K562 (cell line): Measurements from ENCODE around the gene PPP1R10. TPM values are rescaled to one million over a fixed set of nuclear protein-coding genes. Genes with fewer than 3 reads are reported as not detected.

Source experiments
- ARNT ChIP-seq, 2 experiments: fragments of 450-650 bp; IDR thresholded peaks; 2 replicates each; pipeline ENCODE4 v1.6.1; 2016; ENCODE audit warnings: mild to moderate bottlenecking in 1 of 2
- ASH1L ChIP-seq: fragments of 450-650 bp; IDR thresholded peaks from 2 replicates; pipeline ENCODE4 v1.6.1; 2018; ENCODE audit warnings: borderline replicate concordance, mild to moderate bottlenecking, low read depth; ENCODE audit not compliant: partially characterized antibody
- ELF1 ChIP-seq: fragments of 200-800 bp; sonication (Bioruptor generic); IDR thresholded peaks from 2 replicates; pipeline ENCODE4 v1.6.1; 2016; ENCODE audit warnings: missing genetic modification characterization, missing compliant biosample characterization
- ERF ChIP-seq: fragments of 450-650 bp; formaldehyde crosslinking; IDR thresholded peaks from 2 replicates; pipeline ENCODE4 v1.4.0; 2020; ENCODE audit warnings: mild to moderate bottlenecking, mixed read lengths
- KDM1A ChIP-seq, 2 experiments: fragments of 450-650 bp; IDR thresholded peaks; 2 replicates each; pipeline ENCODE4 v1.6.1; 2016; ENCODE audit warnings: mild to moderate bottlenecking in 2 of 2
- MCM7 ChIP-seq, 2 experiments: fragments of 450-650 bp; IDR thresholded peaks; 2 replicates each; pipeline ENCODE4 v1.6.1; 2016 to 2018
- MIER1 ChIP-seq: fragments of 450-650 bp; IDR thresholded peaks from 2 replicates; pipeline ENCODE4 v1.6.1; 2016; ENCODE audit warnings: antibody characterized with exemption, mild to moderate bottlenecking, low read depth
- NR2C1 ChIP-seq, 2 experiments: fragments of 450-650 bp; IDR thresholded peaks; 2 replicates each; pipeline ENCODE4 v1.6.1; 2017; ENCODE audit warnings: mild to moderate bottlenecking in 2 of 2, antibody characterized with exemption in 1 of 2, inconsistent platforms in 1 of 2, missing compliant biosample characterization in 1 of 2, missing genetic modification characterization in 1 of 2
- PHF8 ChIP-seq: fragments of 200-600 bp; sonication (generic); IDR thresholded peaks from 2 replicates; pipeline ENCODE4 v1.6.1; 2012; ENCODE audit warnings: mixed run types, mild to moderate bottlenecking, inconsistent platforms, low read length, moderate library complexity, borderline replicate concordance
- SMAD3 ChIP-seq: fragments of 450-650 bp; formaldehyde crosslinking; conservative IDR thresholded peaks from 2 replicates; pipeline ENCODE4 v1.4.0; 2020; ENCODE audit warnings: mild to moderate bottlenecking
- TEAD4 ChIP-seq, 2 experiments: sonication (generic) in 1 of 2; formaldehyde crosslinking in 1 of 2; IDR thresholded peaks; 2 replicates each; pipeline versions ENCODE4 v1.6.1 to v1.8.0; 2012 to 2022; ENCODE audit warnings: borderline replicate concordance in 1 of 2, inconsistent platforms in 1 of 2, low read length in 1 of 2, mild to moderate bottlenecking in 1 of 2, missing genetic modification reagents in 1 of 2
- ZC3H4 ChIP-seq: sonication (generic); formaldehyde crosslinking; IDR thresholded peaks from 2 replicates; pipeline ENCODE4 v1.9.0; 2021; ENCODE audit warnings: missing genetic modification reagents, borderline replicate concordance
- ZKSCAN8 ChIP-seq: fragments of 200-800 bp; sonication (Bioruptor generic); IDR thresholded peaks from 2 replicates; pipeline ENCODE4 v1.6.1; 2016; ENCODE audit warnings: missing genetic modification characterization, missing compliant biosample characterization
- ZNF764 ChIP-seq: fragments of 250-450 bp; sonication (Bioruptor Pico); IDR thresholded peaks from 2 replicates; pipeline ENCODE4 v1.4.0; 2020; ENCODE audit warnings: low read depth, mild to moderate bottlenecking, moderate library complexity
- ZNF79 ChIP-seq: fragments of 250-450 bp; sonication (Bioruptor Pico); IDR thresholded peaks from 2 replicates; pipeline ENCODE4 v1.4.0; 2020; ENCODE audit warnings: low read depth, mild to moderate bottlenecking, moderate library complexity
- polyA plus RNA-seq, 8 experiments: library from polyadenylated mRNA; depleted of rRNA in 4 of 8; stranded (reverse) in 5 of 8; unstranded in 3 of 8; fragments of >200 nt; fragmentation: Nextera tagmentation in 2 of 8; fragmentation: Illumina TruSeq in 1 of 8; extraction: Ambion mirVana in 2 of 8; extraction: Trizol in 1 of 8; gene quantifications; 2 replicates each; pipeline versions ENCODE4 v1.2.1 to v1.2.3, GENCODE V29; 2011 to 2014; ENCODE audit warnings: inconsistent platforms in 1 of 8, missing spikeins in 1 of 8
- total RNA-seq, 7 experiments: library from RNA; depleted of rRNA in 6 of 7; stranded (reverse); fragments of >200 nt in 6 of 7; fragmentation: Illumina TruSeq in 2 of 7; extraction: Trizol in 2 of 7; gene quantifications; 2 replicates each; pipeline versions ENCODE4 v1.2.1 to v1.2.3, GENCODE V29; 2011 to 2021; ENCODE audit warnings: low replicate concordance in 1 of 7
- TF ChIP-seq, protein P1 (sequence below): fragments of 250-450 bp; sonication (Bioruptor Pico); IDR thresholded peaks from 2 replicates; pipeline ENCODE4 v1.5.0; 2021; ENCODE audit warnings: mild to moderate bottlenecking, borderline replicate concordance
- TF ChIP-seq, protein P2 (sequence below): fragments of 250-450 bp; sonication (Bioruptor Pico); IDR thresholded peaks from 2 replicates; pipeline ENCODE4 v1.5.0; 2020; ENCODE audit warnings: mild to moderate bottlenecking
- TF ChIP-seq, protein P3 (sequence below): fragments of 450-650 bp; IDR thresholded peaks from 2 replicates; pipeline ENCODE4 v1.6.1; 2016; ENCODE audit warnings: missing biosample characterization, missing genetic modification characterization
- TF ChIP-seq, protein P4 (sequence below): IDR thresholded peaks from 3 replicates; pipeline ENCODE4 v1.6.1; 2011; ENCODE audit warnings: borderline replicate concordance, mild to moderate bottlenecking; ENCODE audit not compliant: insufficient read length, insufficient read depth

PPP1R10 gene
- total and polyA plus RNA-seq, 9 of the 15 experiments (the other 6 are each of a cell fraction or from before 2014, with no cell fraction given), result 14.1 to 65.5 (median 32.6) TPM

DNA sequence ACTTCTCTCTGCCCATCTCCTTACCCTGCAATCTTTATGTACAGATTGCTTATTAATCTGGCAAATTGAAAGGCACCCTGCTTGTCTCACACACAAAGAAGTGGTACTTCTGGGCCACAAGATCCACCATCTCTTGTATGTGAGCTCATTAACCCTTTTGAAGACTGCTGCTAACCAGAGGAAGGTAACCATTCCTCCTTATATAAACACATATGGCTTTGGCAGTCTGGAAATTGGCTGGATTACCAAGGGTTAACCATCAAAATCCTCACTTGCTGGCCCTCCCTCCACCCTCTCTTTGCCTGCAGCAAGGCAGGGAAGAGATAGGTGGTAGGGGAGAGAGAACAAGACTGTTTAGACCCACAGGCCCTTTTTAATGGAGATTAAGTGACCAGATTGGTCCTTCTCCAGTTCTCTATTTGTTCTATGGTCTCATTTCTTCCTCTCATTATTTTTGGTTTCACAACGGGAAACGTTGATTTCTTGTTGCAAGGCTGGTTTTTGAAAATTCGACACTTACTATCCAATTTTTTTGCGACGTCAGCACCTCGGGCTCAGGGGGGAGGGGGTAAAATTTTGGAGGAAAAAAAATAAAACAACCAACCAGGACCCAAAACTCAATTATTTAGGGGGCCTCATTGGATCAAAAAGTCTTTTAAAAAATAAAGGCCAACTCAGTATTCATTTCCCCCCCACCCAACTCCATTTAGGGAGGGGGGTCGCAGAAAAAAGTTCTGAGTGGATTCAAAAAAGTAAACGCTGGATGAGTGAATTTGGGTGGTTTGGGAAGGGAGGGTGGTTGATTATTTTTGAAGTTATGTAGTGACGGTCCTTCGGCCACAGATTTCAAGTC, 859 bp downstream of the PPP1R10 start (continued):
- TF ChIP-seq SMAD3 (CRISPR knock-in tag) (peak; percentile 77), ASH1L (no peak), ARNT (IDR thresholded peaks at IDR 0.05) (peak in 1 of 2 experiments; percentile 18; a peak in 1 of 4 replicates), ERF (peak; percentile 92; the same call in 1 of the 2 replicates), PHF8 (0 out of 2 replicates have a peak, but pooled peaks have one; percentile 11), MCM7 (IDR thresholded peaks at IDR 0.05) (no peak), ZC3H4 (peak; percentile 98; the same call in 1 of the 2 replicates), ZNF79 (CRISPR knock-in tag) (no peak), NR2C1 (IDR thresholded peaks at IDR 0.05) (no peak), NR2C1 (tag; IDR thresholded peaks at IDR 0.05) (no peak; the same call in 1 of the 2 replicates), KDM1A (IDR thresholded peaks at IDR 0.05) (0 out of 4 replicates have a peak, but pooled peaks of 1 of the 2 experiments have one; percentile 4), MIER1 (no peak), ZNF764 (CRISPR knock-in tag) (no peak), ZKSCAN8 (CRISPR knock-in tag) (peak; percentile 74), TEAD4 (IDR thresholded peaks at IDR 0.05; ENCODE audit: low read length) (0 out of 2 replicates have a peak, but pooled peaks have one; percentile 35), TEAD4 (CRISPR knock-in tag; IDR thresholded peaks at IDR 0.05; ENCODE audit: borderline replicate concordance) (no peak), ELF1 (0 out of 2 replicates have a peak, but pooled peaks have one; percentile 39)
- TF ChIP-seq, protein P1, sequence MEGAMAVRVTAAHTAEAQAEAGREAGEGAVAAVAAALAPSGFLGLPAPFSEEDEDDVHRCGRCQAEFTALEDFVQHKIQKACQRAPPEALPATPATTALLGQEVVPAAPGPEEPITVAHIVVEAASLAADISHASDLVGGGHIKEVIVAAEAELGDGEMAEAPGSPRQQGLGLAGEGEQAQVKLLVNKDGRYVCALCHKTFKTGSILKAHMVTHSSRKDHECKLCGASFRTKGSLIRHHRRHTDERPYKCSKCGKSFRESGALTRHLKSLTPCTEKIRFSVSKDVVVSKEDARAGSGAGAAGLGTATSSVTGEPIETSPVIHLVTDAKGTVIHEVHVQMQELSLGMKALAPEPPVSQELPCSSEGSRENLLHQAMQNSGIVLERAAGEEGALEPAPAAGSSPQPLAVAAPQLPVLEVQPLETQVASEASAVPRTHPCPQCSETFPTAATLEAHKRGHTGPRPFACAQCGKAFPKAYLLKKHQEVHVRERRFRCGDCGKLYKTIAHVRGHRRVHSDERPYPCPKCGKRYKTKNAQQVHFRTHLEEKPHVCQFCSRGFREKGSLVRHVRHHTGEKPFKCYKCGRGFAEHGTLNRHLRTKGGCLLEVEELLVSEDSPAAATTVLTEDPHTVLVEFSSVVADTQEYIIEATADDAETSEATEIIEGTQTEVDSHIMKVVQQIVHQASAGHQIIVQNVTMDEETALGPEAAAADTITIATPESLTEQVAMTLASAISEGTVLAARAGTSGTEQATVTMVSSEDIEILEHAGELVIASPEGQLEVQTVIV, result 0 out of 2 replicates have a peak, but pooled peaks have one; percentile 30
- TF ChIP-seq, protein P2, sequence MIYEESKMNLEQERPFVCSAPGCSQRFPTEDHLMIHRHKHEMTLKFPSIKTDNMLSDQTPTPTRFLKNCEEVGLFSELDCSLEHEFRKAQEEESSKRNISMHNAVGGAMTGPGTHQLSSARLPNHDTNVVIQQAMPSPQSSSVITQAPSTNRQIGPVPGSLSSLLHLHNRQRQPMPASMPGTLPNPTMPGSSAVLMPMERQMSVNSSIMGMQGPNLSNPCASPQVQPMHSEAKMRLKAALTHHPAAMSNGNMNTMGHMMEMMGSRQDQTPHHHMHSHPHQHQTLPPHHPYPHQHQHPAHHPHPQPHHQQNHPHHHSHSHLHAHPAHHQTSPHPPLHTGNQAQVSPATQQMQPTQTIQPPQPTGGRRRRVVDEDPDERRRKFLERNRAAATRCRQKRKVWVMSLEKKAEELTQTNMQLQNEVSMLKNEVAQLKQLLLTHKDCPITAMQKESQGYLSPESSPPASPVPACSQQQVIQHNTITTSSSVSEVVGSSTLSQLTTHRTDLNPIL (CRISPR knock-in tag), result 0 out of 2 replicates have a peak, but pooled peaks have one; percentile 11
- TF ChIP-seq, protein P3, sequence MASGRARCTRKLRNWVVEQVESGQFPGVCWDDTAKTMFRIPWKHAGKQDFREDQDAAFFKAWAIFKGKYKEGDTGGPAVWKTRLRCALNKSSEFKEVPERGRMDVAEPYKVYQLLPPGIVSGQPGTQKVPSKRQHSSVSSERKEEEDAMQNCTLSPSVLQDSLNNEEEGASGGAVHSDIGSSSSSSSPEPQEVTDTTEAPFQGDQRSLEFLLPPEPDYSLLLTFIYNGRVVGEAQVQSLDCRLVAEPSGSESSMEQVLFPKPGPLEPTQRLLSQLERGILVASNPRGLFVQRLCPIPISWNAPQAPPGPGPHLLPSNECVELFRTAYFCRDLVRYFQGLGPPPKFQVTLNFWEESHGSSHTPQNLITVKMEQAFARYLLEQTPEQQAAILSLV, result no peak
- TF ChIP-seq, protein P4, sequence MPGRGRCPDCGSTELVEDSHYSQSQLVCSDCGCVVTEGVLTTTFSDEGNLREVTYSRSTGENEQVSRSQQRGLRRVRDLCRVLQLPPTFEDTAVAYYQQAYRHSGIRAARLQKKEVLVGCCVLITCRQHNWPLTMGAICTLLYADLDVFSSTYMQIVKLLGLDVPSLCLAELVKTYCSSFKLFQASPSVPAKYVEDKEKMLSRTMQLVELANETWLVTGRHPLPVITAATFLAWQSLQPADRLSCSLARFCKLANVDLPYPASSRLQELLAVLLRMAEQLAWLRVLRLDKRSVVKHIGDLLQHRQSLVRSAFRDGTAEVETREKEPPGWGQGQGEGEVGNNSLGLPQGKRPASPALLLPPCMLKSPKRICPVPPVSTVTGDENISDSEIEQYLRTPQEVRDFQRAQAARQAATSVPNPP, result no peak
